ENCODE measurements around the gene LDLRAD4.

The LDLRAD4 gene

GRCh38 chr18:13503836-13504235 lies 285.3 kb downstream of the LDLRAD4 start:
- TF ChIP-seq CTCF (IDR thresholded peaks at IDR 0.05; ENCODE audit: low read depth, low read length, missing control alignments): no peak
- in situ Hi-C loops (cut with HindIII; ENCODE audit: low sequenced_read_pairs): no loop called here
- no peak for DNase-seq (ENCODE audit: low read depth)
- H3K4me3 ChIP-seq (ENCODE audit: low read depth, low read length): no peak overlapping the region

GRCh38 chr18:13505780-13506345 lies 287.3 kb downstream of the LDLRAD4 start:
- no peak for TF ChIP-seq CTCF (IDR thresholded peaks at IDR 0.05; ENCODE audit: low read depth, low read length, missing control alignments)
- in situ Hi-C loops (cut with HindIII; ENCODE audit: low sequenced_read_pairs): no loop called here
- DNase-seq (ENCODE audit: low read depth): no peak
- no peak overlapping the region for H3K4me3 ChIP-seq (ENCODE audit: low read depth, low read length)

- TF ChIP-seq CTCF (IDR thresholded peaks at IDR 0.05; ENCODE audit: low read depth, low read length, missing control alignments): no peak
- no peak for DNase-seq (ENCODE audit: low read depth)
- in situ Hi-C loops (cut with HindIII; ENCODE audit: low sequenced_read_pairs): no loop called here
- no peak overlapping the region for H3K4me3 ChIP-seq (ENCODE audit: low read depth, low read length)
These were observed 292.0 kb downstream of the LDLRAD4 start for GRCh38 chr18:13510594-13510993.

GRCh38 chr18:13511961-13512577 lies 293.5 kb downstream of the LDLRAD4 start:
- TF ChIP-seq CTCF (IDR thresholded peaks at IDR 0.05; ENCODE audit: low read depth, low read length, missing control alignments): no peak
- no peak for DNase-seq (ENCODE audit: low read depth)
- H3K4me3 ChIP-seq (ENCODE audit: low read depth, low read length): no peak overlapping the region
- in situ Hi-C loops (cut with HindIII; ENCODE audit: low sequenced_read_pairs): no loop called here

GRCh38 chr18:13513021-13513420 lies 294.5 kb downstream of the LDLRAD4 start:
- no peak overlapping the region for H3K4me3 ChIP-seq (ENCODE audit: low read depth, low read length)
- in situ Hi-C loops (cut with HindIII; ENCODE audit: low sequenced_read_pairs): no loop called here
- no peak for TF ChIP-seq CTCF (IDR thresholded peaks at IDR 0.05; ENCODE audit: low read depth, low read length, missing control alignments)
- DNase-seq (ENCODE audit: low read depth): no peak

GRCh38 chr18:13513481-13513880 lies 294.9 kb downstream of the LDLRAD4 start:
- no peak for TF ChIP-seq CTCF (IDR thresholded peaks at IDR 0.05; ENCODE audit: low read depth, low read length, missing control alignments)
- in situ Hi-C loops (cut with HindIII; ENCODE audit: low sequenced_read_pairs): no loop called here
- no peak for DNase-seq (ENCODE audit: low read depth)
- H3K4me3 ChIP-seq (ENCODE audit: low read depth, low read length): no peak overlapping the region

All from astrocyte of the cerebellum (primary cell).